GM11168 (cell line): Measurements from ENCODE around the gene FCHSD2.

Experiments used
- in situ Hi-C: fragments of 300-500 bp; cut with MboI; formaldehyde crosslinking; loops from one replicate; pipeline ENCODE4 v1.12.0; 2022; ENCODE audit warnings: low sequenced_read_pairs; ENCODE audit not compliant: unreplicated experiment

The FCHSD2 gene

DNA sequence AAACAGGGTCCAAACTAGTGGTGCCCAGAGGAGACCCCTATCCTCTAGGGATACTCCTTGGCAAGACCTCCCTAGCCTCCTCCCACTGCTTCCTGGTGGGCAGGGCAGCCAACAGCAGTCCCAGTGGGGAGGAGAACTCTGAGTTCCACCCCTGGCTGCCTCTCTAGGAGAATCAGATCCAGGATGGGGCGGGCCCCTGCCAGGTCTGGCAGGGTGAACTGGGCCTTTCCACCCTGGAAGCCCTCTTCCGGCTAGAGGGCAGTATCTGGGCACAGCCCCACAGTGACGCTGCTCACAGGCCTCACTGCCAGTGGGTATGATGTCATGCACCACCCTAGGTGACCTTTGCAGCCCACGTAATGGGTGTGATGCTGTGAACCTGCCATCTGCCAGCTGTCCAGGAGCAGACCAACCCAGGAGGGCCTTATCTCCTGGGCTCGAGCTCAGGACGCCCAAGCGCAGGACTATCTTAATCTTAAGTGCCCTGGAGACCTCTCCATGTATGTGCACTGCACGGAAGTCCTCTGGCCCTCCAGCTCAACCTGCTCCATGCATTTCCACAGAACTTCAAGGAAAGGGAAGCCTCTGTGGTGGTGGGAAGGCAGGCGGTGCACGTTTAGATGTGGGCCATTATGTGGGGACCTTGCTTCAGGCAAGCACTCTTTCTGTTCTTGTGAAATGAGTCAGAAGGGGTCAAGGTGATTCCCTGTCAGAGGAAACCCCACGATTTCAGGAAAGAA lies 31.8 kb upstream of the FCHSD2 start:
- in situ Hi-C loops: loop anchor here (10.0 kb wide), 1 partner anchor 339 kb away; no protein-coding TSS in a partner anchor

DNA sequence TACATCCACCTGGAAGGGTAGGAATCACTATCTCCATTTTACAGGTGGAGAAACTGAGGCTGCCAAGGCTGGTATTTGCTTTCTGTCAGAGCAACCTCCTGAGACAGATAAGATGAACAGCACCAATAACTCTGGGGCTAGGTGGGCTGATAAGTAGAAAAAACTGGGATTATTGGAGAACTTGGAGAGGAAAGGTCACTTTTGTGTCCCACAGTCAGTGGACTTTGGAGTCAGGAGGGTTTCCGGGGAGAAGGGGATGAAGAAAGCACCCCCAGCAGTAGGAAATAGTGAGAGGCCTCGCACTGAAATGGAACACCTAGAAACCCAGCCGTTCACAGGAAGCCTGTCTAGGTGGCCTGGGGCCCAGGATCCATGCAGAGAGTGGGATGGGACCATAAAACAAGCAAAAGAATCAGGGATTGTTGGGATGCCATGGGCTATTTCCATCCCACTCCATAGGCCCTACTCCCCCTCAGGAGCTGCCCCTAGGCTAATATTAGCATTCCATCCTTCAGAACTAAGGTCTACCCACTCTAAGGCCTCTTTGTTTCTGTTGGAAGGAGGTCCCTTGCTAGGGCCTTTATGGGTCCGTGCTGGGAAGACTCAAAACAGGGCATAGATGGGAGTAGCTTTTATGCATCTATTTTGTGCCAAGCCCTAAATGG lies 31.0 kb upstream of the FCHSD2 start:
- in situ Hi-C loops: loop anchor here (10.0 kb wide), 1 partner anchor 338 kb away; no protein-coding TSS in a partner anchor

DNA sequence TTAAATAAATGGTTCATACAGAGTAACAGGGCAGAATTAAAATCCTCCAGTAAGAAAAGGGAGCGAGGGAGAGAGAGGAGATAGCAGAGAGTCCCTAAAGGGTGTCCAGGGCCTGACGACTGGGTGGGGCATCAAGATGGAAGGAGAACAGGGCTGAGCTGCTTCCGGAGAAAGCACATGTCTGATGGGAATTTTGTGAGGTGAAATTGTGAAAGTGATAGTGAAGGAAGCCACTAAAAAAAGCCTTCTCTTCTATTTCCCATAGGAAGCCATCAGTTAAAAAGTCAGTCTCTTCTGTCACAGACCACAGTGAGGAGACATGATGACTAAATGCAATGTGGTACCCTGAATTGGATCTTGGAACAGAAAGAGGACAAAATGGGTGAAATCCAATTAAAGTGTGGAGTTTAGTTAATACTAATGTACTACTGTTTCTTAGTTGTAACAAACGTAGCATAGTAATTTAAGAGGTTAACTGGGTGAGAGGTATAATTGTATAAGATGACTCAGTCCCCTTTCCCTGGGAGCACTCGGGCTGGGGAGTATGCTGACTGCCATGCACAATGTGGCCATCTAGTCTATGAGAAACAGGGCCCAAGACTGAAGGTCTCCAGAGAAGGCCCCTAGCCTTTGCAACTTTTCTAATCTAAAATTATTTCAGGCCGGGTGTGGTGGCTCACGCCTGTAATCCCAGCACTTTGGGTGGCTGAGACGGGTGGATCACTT lies 29.5 kb upstream of the FCHSD2 start:
- in situ Hi-C loops: loop anchor here (10.0 kb wide), 1 partner anchor 337 kb away; no protein-coding TSS in a partner anchor

DNA sequence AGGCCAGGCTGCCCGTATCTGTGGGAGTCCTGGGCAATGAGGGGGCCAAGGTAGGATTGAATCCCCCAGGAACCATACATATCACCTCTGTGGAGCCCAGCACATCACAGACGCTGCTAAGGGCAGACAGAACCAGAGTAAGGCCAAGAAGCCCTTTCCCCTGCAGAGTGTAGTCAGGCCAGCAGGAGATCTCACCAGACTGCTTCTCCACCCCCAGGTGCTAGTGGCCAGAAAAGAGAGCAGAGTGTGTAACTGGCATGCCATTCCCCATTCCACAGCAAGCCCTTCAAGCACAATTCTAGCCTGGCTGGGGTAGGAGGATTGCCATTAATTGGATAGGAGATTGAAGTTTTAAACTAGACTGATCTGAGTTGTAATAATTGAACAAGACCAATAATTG lies 28.0 kb upstream of the FCHSD2 start:
- in situ Hi-C loops: loop anchor here (10.0 kb wide), 1 partner anchor 335 kb away; no protein-coding TSS in a partner anchor

GRCh38 chr11:73168925-73169579 lies 26.9 kb upstream of the FCHSD2 start:
- in situ Hi-C loops: no loop called here

DNA sequence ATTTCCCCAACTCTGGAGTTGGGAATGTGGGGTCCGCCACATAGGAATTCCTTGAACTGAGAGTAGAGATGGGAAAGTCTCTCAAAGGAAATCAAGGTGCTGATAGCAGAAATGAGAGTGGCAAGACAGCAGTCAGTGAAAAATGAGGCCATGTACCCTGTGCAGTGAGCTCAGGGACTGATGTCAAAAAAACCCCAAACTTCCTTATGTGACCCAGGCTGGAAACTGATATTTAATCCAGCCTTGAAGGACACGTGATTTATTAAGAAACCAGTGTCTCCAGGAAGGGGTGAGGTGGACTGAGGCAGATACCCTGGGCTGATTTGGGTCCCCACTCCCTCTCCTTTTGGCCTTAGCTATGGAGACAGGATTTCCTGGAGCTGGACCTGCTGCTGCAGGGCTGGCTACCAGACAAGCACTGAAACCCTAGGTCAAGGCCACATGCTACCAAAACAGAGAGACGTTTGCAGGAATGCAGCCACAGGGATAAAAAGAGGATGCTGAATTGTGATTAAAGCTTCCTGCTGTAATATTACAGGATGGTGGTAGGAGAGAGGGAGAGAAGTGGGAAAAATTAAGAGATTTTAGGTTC lies 25.3 kb upstream of the FCHSD2 start:
- in situ Hi-C loops: no loop called here

DNA sequence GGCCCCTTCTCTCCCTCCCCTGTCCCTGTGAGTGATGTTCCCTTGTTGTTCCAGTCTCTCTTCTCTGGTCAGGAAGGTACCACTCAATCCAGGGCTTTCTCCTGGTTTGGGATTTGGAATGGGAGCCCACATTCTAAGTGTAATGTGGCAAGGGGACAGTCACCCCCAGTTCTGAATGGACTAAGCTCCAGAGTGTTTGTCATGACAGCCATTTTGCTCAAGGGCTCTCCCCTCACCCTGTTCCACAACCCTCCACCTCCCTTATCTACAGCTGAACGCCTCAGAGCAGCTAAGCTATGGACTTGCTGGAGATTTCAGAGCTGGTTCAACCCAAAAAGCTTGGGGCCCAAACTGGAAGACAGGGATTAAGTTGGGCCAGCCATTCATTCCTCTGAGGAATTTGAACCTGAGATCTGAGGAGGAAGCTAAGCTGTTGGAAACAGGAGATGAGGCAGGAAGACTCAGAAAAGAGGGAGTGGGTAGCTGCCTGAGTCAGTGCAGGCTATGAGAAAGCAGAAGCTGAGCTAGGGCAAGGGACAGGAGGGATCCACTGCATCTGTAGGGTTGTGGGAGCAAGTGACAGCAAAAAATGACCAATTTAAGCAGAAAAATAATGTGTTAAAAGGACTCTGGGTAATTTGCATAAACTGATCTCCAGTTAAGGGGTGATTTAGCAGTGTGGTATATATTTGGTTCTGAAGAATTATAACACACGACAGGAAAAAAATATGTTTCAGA lies 22.9 kb upstream of the FCHSD2 start:
- in situ Hi-C loops: no loop called here

DNA sequence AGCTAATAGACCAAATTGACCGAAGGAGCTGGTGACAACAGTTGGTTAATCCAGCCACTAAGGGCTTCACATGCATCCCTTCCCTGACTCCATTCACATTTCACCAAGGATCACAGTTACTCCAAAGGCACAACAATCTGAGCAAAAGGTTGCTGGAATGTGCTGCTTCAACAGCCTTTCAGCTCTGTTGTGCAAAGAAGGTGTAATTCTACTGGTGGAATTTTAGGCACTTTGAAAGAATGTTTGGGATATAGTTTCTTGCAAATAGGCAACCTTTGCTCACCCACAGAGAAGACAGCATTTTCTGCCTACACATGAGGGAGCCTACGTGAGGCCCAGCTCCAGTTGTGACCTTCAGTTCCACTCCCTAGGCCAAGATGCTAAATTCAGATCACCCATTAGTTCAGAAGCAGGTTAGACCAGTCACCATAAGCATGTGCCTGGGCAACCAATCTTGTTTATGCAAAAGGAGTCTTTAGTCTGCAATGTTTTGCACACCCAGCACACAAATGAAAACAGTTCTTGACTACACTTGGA lies 21.6 kb upstream of the FCHSD2 start:
- in situ Hi-C loops: no loop called here

GRCh38 chr11:73162196-73162740 lies 20.1 kb upstream of the FCHSD2 start:
- in situ Hi-C loops: no loop called here

DNA sequence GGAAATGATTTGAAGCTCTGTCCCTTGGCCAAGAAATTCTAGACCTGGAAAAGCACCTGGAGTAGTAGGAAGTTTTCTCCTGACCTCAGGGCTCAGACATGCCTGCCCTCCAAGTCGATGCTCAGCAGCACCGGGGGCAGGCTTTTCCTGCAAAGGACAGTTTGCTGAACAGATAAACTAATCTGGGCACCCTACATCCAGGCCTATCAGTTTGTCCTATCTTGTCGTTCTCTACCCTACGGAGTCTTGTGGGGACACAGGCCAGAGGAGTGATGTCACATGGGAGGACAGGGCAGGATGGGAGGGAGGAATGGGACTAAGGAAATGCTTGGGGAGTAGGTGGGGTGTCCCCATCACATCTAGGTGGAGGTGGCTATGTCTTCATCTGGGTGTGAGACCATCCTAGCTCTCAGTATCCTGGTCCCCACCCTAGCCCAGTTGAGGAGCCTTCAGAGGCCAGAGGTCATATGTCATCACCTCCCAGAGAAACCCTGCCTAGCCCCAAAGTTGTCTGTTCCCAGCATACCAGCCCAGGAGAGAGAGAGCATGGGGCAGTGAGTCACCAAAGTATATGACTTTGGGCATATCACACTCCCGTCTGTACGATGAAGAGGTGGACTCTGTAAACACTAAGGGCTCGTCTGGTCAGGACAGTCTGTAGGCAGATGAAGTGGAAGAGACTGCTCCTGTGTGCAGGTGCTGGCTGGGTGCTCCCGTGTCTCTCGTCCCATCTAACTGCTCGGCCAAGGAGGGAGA lies 18.1 kb upstream of the FCHSD2 start:
- in situ Hi-C loops: no loop called here

GRCh38 chr11:73159297-73159696 lies 17.2 kb upstream of the FCHSD2 start:
- in situ Hi-C loops: no loop called here

GRCh38 chr11:73158356-73159051 lies 16.4 kb upstream of the FCHSD2 start:
- in situ Hi-C loops: no loop called here

DNA sequence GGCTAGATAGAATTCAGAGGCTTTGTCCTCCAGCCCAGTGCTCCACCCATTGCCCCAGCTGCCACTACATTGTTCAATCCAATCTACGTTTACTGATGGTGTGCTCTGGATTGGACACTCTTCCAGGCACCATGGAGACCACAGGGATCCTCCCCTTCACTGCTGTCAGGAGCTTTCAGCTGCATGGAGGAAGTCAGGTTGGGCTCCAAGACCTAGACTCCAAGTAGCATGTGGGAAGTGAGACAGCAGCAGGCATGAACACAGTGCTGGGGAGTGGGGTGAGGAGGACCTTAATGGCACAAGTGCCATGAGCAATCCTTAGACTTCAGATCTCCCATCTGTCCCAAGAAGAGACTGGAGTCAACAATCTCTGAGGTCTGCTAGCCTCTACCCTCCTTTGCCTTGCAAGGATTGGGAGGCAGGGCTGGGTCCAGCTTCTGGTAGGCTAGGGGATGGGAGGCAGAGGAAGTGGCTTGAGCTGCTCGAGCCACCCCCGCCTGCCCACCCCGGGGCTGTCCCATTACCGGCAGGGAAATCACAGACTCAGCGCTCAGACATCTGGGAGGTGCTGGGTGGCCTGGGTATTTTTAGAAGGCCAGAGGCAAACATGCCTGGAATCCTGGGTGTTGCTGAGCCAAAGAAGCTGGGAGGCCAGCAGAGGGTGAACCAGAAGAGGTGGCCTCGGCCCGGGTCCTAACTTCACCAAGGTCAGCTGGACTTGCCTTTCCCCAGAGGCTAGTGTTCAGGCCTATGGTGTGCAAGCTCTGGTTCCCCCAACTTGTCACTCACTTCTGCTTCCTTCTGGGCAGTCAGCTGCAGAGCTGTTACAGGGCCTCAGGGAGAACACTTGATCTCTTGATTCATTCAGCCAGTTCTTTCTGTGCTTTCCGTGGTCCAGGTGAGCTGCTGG lies 15.2 kb upstream of the FCHSD2 start:
- in situ Hi-C loops: no loop called here

DNA sequence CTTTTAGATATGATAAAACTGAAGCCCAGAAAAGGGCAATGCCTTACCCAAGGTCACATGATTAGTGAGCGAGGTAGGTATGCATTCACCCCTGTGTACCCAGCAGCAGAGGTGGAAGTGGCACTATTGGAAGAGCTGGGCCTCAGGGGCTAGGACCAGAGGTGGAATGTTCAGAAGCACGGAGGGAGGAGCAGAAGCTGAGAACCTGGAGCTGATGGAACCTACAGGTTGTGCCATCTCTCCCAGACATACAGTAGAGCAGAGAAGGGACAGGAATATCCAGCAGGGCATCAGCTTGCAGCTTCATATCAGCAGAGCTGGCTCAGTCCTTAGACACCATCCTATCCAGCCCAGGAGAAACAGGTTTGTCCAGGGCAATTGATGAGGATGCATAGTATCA lies 14.6 kb upstream of the FCHSD2 start:
- in situ Hi-C loops: no loop called here

DNA sequence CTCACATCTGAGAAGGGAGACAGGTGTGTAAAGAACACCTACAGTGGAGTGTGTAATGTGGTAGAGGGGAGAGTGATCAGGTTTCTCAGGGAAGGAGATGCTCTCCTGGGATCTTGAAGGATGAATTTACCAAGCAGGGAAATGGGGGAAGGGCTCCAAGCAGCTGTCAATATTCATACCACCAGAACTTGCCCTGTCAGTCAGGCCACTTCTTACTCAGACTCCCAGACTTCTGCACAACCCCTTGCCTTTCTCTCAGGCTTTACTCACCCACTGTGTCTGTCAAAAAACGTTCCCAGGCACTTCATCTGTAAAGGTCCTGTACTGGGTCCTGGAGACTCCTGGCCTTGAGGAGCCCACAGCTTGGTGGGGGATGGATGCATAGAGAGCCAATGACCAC lies 14.0 kb upstream of the FCHSD2 start:
- in situ Hi-C loops: no loop called here

DNA sequence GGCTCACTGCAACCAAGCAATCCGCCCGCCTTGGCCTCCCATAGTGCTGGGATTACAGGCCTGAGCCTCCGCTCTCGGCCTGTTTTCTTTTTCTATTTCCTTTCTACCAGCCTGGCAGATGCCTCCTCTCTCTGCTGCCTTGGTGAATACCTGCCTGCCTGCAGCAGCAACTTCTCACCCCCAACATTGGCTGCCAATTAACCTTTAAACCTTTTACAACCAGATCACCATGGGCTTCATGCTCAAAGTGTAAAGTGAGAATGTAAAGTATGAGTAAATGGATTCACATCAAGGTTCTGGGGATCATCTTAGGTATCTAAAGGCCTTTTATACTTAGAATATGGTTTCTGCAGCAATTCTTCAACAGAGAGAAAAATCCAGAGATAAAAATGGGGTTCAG lies 13.0 kb upstream of the FCHSD2 start:
- in situ Hi-C loops: no loop called here

DNA sequence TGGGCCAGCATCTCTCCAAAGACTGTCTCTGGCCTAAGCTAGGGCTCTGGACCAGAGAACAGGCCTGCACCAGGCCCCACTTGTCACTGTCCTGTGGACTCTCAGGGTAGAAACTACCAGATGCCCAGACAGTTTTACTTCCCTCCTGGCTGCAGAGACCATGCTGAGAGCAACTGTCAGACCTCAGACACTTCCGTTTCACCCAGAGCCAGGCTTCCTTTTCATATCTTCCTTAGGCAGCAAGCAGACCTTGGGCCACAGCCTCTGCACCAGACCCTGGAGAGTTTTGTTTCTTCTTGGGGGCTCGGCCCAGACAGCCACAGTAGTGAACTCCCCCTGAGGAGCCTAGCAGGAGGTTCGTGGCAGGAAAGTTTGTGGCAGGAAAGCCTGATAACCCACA lies 12.1 kb upstream of the FCHSD2 start:
- in situ Hi-C loops: no loop called here
